GM18499 (cell line): ENCODE data around the gene OLFM2.
"Not testable (repeated sequence)": the region's sequence is repeated elsewhere in the genome, so short reads cannot be mapped to it uniquely, and the experiment has no call there.

Experiments used
- ATAC-seq: cut with Tn5 transposase; IDR thresholded peaks from one replicate; pipeline ENCODE4 v1.9.1; 2021; ENCODE audit warnings: moderate number of reproducible peaks; ENCODE audit not compliant: insufficient read depth, unreplicated experiment

OLFM2 gene

DNA sequence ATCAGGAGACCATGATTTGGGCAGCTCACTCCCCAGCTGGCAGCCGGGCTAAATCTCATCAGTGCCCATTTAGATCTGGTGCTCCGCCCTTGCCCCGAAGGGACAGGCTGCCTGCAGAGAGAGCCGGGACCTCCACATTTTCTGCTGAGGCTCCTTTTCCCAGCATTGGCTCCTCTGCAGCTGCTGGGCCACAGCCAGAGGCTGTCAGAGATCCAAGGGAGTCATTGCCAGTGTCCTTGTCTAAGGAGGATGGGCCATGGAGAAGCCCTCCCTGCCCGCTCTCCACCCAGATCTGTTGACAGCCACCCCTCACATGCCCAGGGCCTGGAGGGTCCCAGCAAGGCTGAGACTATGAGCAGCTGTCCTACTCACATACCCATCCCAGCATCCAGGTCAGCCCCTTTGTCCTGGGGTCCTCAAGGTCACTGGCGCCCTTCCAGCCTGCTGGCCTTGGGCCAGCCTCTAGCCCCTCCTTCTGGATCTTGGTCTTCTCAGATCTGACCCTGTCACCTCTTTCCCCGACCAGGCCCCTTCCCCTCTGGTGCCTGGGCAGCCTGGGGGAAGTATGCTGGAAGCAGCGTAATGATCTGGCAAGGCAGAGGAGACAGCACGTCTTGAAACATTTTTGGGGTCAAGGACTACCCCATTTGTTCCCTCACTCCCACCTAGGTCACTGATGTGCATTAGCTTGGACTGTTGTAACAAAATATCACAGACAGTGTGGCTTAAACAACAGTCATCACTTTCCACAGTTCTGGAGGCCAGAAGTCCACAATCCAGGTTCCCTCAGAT, 93.3 kb downstream of the OLFM2 start:
- ATAC-seq, result no peak

- no peak for ATAC-seq
These were observed 96.9 kb downstream of the OLFM2 start for GRCh38 chr19:9839415-9839814.

DNA sequence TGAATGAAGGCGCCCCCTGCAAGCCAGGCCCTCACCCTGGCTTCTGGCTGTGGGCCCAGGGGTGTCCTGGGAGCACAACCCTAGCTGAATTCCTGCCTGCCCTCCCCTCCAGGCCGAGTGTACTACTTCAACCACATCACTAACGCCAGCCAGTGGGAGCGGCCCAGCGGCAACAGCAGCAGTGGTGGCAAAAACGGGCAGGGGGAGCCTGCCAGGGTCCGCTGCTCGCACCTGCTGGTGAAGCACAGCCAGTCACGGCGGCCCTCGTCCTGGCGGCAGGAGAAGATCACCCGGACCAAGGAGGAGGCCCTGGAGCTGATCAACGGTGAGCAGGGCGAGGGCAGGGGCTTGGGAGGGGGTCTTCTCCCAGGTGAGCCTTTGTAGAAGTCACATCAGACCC, 98.0 kb downstream of the OLFM2 start:
- ATAC-seq, result no peak

DNA sequence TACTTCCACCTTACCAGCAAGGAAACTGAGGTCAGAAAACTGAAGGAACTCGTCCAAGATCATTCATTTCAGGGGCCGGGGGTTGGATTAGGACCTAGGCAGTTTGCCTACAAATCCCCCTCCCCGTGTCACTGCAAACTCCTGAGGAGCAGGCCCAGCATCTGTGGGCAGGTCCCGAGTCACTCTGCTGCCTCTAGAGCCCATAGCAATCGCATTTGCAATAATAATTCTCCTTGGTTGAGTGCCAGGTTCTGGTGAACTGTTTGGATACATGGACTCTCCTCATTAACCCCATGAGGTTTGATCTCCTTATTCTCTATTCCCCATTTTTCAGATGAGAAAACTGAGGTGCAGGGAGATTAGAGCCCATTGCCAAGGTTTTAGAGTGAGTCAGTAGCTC, 100.3 kb downstream of the OLFM2 start:
- no peak for ATAC-seq

DNA sequence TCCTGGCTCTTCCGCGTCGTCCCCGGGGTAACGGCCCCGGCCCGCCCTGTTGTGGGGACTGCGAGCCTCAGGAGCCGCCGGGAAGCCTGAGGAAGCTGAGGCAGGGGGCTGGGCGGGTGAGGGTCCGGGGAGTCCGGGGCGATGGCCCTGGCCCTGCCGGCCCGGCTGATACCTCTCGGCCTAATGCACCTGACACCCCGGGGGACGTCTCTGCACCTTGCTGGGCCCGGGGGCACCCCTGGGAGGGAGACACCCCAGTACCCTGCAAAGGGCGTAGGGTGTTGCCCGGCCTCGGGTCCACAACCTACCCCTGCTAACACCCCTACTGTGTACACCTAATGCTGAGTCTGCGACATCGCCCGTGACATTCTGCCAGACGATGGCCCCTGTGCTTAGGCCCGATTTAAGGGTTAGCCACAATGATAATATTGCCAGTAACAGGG, 100.8 kb downstream of the OLFM2 start:
- no peak for ATAC-seq

DNA sequence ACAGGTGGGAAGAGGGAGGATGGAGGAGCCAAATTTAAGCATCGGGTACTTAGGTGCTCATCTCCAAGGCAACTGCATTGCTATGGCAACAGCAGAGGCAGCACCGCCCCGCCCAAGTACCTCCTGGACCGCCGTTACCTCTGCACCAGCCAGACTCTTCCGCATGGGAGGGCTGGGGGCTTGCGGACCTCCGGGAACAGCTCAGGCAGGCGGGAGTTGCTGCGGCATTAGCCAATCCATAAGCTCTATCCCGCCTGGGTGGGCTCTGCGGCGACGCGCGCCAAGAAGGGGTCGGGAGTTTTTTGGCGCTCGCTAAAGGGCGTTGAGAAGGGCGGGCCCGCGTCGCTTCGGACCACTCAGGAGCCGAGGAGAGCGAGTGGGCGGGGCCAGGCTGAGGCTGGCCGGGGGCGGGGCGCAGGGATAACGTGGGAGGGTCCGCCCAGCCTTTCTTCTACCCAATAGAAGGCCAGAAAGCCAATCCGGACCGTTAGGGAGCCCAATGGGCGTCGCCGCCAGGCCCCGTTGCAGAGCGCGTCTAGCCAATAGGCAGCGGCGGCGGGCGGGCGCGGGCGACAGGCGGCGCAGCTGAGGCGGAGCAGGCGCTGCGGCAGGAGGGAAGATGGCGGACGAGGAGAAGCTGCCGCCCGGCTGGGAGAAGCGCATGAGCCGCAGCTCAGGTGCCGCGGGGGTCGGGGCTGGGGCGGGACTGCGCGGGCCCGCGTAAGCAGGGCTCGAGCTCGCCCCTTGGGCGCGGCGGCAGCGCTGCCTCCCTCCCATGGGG, 101.4 kb downstream of the OLFM2 start, which contains the start of gene PIN1:
TSS of gene PIN1 (plus strand) at position 593 of the 781 bp plus-strand sequence. CDS start at position 620, 27 bp downstream.
- peak; percentile 71 for ATAC-seq

DNA sequence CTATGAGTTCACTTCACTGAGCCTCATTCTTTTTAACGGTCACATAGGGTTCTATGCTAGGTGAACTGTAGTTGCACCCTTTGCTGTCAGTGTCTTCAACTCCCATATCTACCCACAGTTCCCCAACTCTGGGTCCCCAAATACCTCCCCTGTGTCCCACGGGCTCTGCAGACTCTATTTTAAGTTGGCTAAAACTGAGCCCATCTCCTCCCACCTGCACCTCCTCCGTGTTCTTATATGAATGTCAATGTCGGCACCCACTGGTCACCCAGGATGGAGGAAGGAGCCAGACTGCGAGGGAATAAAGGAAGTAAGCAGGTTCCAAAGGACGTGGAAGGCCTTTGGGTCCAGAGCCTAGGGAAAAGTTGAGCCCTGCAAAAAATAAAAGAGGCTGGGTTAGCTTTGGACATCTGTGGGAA, 102.0 kb downstream of the OLFM2 start:
- no peak for ATAC-seq

- no peak for ATAC-seq
These were observed 107.7 kb downstream of the OLFM2 start for GRCh38 chr19:9828551-9829063.

DNA sequence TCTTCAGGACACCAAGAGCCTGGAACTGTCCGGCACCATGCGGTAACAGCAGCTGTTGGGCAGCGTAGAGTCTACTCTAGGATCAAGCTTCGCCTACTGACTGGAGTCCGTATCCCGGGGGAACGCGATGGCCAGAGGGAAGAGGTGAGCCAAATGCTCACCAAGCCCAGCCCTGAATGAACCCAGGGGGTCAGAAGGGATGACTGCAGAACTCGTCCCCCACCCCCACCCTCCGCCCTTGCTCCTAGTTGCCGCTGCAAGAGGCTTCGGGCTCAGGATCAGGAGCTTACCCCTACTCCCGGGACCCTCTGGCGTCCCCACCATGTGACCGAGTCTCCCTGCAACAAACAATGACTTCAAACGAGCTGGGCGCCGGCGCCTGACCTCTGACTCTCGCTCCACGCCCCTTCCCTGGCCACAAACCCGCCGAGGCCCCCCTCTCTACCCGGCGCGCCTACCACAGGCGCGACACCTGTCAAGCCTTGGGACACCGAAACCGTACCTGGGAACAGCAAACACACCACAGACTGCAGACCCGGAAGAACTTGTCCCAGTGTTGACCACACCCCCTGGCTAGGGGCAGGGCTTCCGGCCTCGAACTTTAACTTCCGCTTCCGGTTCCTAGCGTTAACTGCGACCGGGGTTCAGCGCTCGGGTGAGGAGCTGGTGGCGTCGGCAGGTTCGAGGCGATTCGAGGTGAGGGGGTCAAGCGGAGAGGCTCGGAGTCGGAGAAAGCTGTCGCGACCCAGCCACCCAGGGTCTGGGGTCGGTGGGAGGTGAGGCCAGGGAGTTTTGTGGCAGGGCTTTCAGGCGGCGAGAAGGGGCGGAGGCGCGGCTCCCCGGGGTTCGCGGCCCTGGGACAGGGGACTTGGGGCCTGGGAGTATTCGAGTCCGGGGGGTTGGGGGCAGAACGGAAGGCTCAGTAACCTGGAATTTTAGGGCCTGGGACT, 108.8 kb downstream of the OLFM2 start, which contains the start of gene UBL5:
TSS of gene UBL5 (plus strand) at position 630 of the 950 bp plus-strand sequence. CDS start 420 bp downstream, outside the sequence.
- peak; percentile 74 for ATAC-seq

- ATAC-seq, result no peak
These were observed 112.5 kb downstream of the OLFM2 start for GRCh38 chr19:9823816-9824215.

DNA sequence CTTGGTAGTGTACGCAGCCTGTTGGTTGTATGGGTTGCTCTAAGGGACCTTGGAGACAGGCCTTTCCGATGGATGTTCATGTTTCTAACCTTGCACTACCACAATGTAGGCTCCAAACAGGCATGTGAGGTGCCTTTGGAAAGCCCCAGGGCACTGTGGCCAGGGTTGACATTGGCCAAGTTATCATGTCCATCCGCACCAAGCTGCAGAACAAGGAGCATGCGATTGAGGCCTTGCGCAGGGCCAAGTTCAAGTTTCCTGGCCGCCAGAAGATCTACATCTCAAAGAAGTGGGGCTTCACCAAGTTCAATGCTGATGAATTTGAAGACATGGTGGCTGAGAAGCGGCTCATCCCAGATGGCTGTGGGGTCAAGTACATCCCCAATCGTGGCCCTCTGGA, 116.3 kb downstream of the OLFM2 start:
- not testable (repeated sequence) for ATAC-seq

- ATAC-seq, result no peak
These were observed 116.8 kb downstream of the OLFM2 start for GRCh38 chr19:9819596-9819909.

GRCh38 chr19:9818734-9819595, 117.3 kb downstream of the OLFM2 start, which contains the start of gene FBXL12:
Gene FBXL12 (minus strand): TSS chr19:9819079. CDS start chr19:9818813, 266 bp downstream.
- ATAC-seq, result peak; percentile 56

DNA sequence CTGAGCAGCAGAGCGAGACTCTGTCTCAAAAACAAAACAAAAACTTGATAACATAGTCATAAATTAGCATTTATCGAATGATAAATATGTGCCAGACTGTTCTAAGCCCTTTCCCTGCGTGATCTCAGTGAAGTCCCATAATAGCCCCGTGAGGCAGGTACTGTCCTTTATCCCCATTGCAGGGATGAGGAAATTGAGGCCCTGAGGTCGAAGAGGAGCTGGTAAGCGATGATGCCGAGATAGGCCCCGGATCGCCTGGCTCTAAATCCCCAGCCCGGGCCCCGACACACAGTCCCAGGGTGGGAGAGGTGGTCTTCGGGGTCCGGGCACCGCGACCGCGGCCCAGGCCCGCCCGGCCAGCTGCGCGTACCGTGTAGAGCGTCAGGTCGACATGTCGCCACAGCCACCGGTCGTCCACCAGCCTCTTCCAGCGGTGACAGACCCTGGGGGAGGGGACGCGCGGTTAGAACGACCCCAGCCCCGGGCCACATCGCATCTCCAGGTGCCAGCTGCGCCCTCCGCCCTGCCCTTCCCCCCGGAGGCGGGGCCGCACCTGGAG, 118.1 kb downstream of the OLFM2 start:
- no peak for ATAC-seq

DNA sequence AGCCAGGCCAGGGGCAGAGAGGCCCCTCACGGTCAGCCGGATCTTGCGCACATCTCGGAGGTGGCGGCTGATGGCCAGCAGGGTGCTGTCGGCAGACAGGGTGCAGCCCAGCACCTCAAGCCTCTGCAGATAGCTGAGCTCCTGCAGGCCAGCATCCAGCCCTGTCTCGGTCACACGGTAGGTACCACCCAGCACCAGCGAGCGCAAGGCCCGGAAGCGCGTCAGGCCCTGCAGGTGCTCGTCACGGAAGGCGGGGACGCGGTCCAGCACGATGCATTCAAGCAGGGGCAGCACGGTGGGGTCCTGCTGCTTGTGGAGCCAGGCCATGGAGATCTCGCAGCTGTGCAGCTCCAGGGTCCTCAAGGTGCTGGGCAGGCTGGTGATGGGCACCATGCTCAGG, 125.2 kb downstream of the OLFM2 start:
- ATAC-seq, result no peak

DNA sequence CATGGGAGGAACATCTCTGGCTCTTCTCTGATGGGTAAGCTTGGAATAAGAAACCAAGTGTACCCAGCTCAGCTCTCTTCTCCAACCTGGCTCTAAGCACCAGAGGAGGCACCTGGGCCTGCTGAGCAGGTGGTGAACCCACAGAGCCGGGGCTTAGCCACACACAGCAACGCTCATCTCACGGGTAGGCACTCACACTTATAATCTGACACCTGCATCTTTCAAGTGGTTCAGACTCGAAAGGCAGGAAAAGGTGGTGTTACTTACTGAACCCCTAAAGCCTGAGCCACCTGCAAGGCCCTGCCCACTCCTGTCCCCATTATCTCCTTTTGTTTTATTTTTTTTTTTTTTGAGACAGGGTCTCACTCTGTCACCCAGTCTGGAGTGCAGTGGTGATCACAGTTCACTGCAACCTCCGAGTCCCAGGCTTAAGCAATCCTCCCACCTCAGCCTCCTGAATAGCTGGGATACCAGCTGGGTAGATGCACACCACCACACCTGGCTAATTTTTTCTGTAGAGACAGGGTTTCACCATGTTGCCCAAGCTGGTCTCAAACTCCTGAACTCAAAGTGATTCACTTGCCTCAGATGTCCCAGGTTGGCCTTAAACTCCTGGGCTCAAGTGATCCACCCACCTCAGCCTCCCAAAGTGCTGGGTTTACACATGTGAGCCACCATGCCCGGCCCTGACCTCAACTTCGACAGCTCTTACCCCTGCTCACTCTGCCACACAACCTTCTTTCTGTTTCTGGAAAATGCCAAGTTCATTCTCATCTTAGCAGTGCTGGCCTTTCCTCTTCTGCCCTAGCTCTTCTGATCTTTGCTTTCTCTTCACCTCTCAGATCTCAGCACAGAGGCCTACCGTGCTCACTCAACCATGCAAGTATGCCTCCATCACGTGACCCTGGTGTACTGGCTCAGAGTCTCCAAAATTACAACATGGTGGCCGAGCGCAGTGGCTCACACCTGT, 127.2 kb downstream of the OLFM2 start:
- ATAC-seq, result no peak

- ATAC-seq, result no peak
These were observed 129.5 kb downstream of the OLFM2 start for GRCh38 chr19:9806803-9807202.
